Mesenteric fat pad (tissue), 1 donor: ENCODE measurements around the gene SPSB1. TPM values are rescaled to one million over a fixed set of nuclear protein-coding genes. Genes with fewer than 3 reads are reported as not detected.
"Not testable (repeated sequence)": the region's sequence is repeated elsewhere in the genome, so short reads cannot be mapped to it uniquely, and the experiment has no call there.

Source experiments
- DNase-seq: peaks from one replicate; pipeline ENCODE4 v3.0.0-alpha.2; 2020; ENCODE audit warnings: low spot score
- total RNA-seq: library from RNA; stranded (reverse); fragmentation: NEBNext Ultra II Directional; extraction: Animal tissue kit (Norgen Biotek cat#: 25700); gene quantifications from one replicate; pipeline ENCODE4 v1.2.1, GENCODE V29; 2021
- donor health status: DM: yes; HTN: yes; CAD: no.

Gene SPSB1
- total RNA-seq, 1 donor from 2014 or later: 48.8 TPM

- DNase-seq: not testable (repeated sequence)
Observed at GRCh38 chr1:9385392-9385791, 92.7 kb downstream of the SPSB1 start.

- DNase-seq: no peak
Observed at GRCh38 chr1:9385801-9386573, 93.3 kb downstream of the SPSB1 start.

GRCh38 chr1:9388335-9389180 lies 95.9 kb downstream of the SPSB1 start:
- no peak for DNase-seq

GRCh38 chr1:9389968-9390367 lies 97.3 kb downstream of the SPSB1 start:
- DNase-seq: no peak

- DNase-seq: no peak
Observed at GRCh38 chr1:9391620-9392019, 98.9 kb downstream of the SPSB1 start.

GRCh38 chr1:9394010-9394409 lies 101.3 kb downstream of the SPSB1 start:
- DNase-seq: no peak

GRCh38 chr1:9395018-9395417 lies 102.3 kb downstream of the SPSB1 start:
- no peak for DNase-seq

- DNase-seq: no peak
Observed at GRCh38 chr1:9397047-9397446, 104.4 kb downstream of the SPSB1 start.

- no peak for DNase-seq
Observed at GRCh38 chr1:9397997-9398526, 105.4 kb downstream of the SPSB1 start.

GRCh38 chr1:9399510-9400424 lies 107.1 kb downstream of the SPSB1 start:
- DNase-seq: no peak

- DNase-seq: no peak
Observed at GRCh38 chr1:9400425-9401079, 107.9 kb downstream of the SPSB1 start.

GRCh38 chr1:9401080-9401453 lies 108.4 kb downstream of the SPSB1 start:
- DNase-seq: no peak

GRCh38 chr1:9402256-9402616 lies 109.5 kb downstream of the SPSB1 start:
- no peak for DNase-seq

- no peak for DNase-seq
Observed at GRCh38 chr1:9402717-9403225, 110.1 kb downstream of the SPSB1 start.

- DNase-seq: no peak
Observed at GRCh38 chr1:9404117-9404914, 111.6 kb downstream of the SPSB1 start.

GRCh38 chr1:9406111-9406510 lies 113.4 kb downstream of the SPSB1 start:
- DNase-seq: no peak

- no peak for DNase-seq
Observed at GRCh38 chr1:9410737-9411297, 118.1 kb downstream of the SPSB1 start.

GRCh38 chr1:9413071-9413876 lies 120.6 kb downstream of the SPSB1 start:
- no peak for DNase-seq

- DNase-seq: no peak
Observed at GRCh38 chr1:9413877-9414213, 121.2 kb downstream of the SPSB1 start.
